ENCODE results near the gene MBOAT2. TPM values are rescaled to one million over a fixed set of nuclear protein-coding genes. Genes with fewer than 3 reads are reported as not detected.
A peak's percentile ranks its signal among the peaks of the same experiment; 100 is the strongest.

The MBOAT2 gene
- total and polyA plus RNA-seq, 4 donors: 9.0 to 72.9 (median 16.8) TPM

DNA sequence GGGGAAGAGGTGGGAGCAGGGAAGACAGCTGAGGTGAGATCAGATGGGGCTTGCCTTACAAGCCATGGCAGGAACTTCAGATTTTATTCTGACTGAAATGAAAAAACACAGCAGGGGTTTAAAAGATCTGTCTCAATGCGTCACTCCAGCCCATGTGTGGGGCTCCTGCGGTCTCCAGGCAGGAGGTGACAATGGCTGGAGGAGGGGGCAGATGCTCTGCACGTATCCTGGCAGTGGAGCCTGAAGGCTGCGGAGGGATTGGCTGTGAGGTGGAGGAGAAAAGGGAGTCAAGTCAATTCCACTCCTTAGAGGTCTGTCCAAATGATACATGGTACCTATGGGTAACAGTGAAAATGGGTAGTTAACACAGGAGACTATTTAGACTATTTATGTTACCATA lies 125.6 kb downstream of the MBOAT2 start:
- Histone ChIP-seq H3K4me1 (ENCODE audit: control insufficient read depth in 5 of 5, insufficient read depth in 5 of 5, low read length in 5 of 5) (no peaks in the 10 kb centered on the region), H3K36me3 (ENCODE audit: control insufficient read depth in 4 of 4, insufficient read depth in 4 of 4, low read length in 4 of 4) (peaks cover 3 to 17% (median 6%) of the 10 kb centered on the region in 4 donors), H3K27me3 (ENCODE audit: control insufficient read depth in 3 of 3, insufficient read depth in 3 of 3, low read length in 2 of 3) (no peaks in the 10 kb centered on the region), H3K9me3 (ENCODE audit: control insufficient read depth in 4 of 4, insufficient read depth in 3 of 4, low read length in 3 of 4) (no peaks in the 10 kb centered on the region), H3K9ac (ENCODE audit: insufficient read depth in 1 of 2, low read length in 2 of 2) (no peak overlapping the region), H3K27ac (ENCODE audit: low read depth in 1 of 2, low read length in 1 of 2) (no peak overlapping the region), H3K4me3 (no peak overlapping the region)
- 95 to 99% methylated on average over 4 of the region's 4 CpGs for WGBS, 2 donors
- ATAC-seq (ENCODE audit: insufficient read depth, low FRiP score) (no peak), DNase-seq (no peak)
- TF ChIP-seq, protein P1, sequence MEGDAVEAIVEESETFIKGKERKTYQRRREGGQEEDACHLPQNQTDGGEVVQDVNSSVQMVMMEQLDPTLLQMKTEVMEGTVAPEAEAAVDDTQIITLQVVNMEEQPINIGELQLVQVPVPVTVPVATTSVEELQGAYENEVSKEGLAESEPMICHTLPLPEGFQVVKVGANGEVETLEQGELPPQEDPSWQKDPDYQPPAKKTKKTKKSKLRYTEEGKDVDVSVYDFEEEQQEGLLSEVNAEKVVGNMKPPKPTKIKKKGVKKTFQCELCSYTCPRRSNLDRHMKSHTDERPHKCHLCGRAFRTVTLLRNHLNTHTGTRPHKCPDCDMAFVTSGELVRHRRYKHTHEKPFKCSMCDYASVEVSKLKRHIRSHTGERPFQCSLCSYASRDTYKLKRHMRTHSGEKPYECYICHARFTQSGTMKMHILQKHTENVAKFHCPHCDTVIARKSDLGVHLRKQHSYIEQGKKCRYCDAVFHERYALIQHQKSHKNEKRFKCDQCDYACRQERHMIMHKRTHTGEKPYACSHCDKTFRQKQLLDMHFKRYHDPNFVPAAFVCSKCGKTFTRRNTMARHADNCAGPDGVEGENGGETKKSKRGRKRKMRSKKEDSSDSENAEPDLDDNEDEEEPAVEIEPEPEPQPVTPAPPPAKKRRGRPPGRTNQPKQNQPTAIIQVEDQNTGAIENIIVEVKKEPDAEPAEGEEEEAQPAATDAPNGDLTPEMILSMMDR (IDR thresholded peaks at IDR 0.05; ENCODE audit: control extremely low read depth, extremely low read depth): no peak

DNA sequence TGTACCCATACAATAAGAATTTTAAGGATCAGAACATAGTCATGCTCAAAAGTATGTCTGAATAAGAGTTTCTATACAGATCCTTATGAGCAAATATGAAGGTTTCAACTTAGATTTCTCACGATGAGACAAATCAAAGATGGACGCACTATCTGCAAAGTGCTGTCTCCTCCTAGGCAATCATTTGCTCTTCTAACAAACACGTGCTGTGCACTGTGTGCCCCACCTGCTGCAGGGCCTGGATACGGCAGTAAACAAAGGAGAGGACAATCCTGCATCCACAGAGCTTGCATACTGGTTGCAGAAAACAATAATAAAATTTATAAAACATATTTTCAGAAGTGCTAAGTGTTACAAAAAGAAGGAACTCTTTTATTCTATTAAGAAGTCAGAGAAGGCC lies 126.2 kb downstream of the MBOAT2 start:
- Histone ChIP-seq H3K27me3 (ENCODE audit: control insufficient read depth in 3 of 3, insufficient read depth in 3 of 3, low read length in 2 of 3) (no peaks in the 10 kb centered on the region), H3K9me3 (ENCODE audit: control insufficient read depth in 4 of 4, insufficient read depth in 3 of 4, low read length in 3 of 4) (no peaks in the 10 kb centered on the region), H3K36me3 (ENCODE audit: control insufficient read depth in 4 of 4, insufficient read depth in 4 of 4, low read length in 4 of 4) (peaks cover 3 to 17% (median 6%) of the 10 kb centered on the region in 4 donors), H3K27ac (ENCODE audit: low read depth in 1 of 2, low read length in 1 of 2) (no peak overlapping the region), H3K9ac (ENCODE audit: insufficient read depth in 1 of 2, low read length in 2 of 2) (no peak overlapping the region), H3K4me3 (no peak overlapping the region), H3K4me1 (ENCODE audit: control insufficient read depth in 5 of 5, insufficient read depth in 5 of 5, low read length in 5 of 5) (no peaks in the 10 kb centered on the region)
- ATAC-seq (ENCODE audit: insufficient read depth, low FRiP score) (no peak), DNase-seq (no peak)
- TF ChIP-seq, protein P1 (IDR thresholded peaks at IDR 0.05; ENCODE audit: control extremely low read depth, extremely low read depth): no peak
- 86 to 93% methylated on average over 4 of the region's 4 CpGs for WGBS, 2 donors

DNA sequence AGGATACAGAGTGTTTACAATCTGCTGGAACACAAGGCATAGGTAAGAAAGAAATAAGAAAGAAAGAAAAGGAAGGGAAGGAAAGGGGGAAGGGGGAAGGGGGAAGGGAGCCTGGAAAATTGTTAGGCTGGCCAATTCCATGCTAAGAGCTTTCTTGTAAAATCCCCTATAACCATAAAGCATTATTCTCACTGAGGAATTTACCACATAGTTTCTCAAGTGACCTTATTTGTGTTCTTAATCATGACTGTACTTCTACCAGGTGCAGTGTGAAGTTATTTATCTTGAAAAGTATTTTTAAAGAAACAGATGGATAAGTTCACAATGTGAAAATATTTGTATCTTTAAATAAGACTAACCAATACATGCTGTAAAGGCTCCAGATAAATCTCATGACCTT lies 126.9 kb downstream of the MBOAT2 start:
- Histone ChIP-seq H3K9me3 (ENCODE audit: control insufficient read depth in 4 of 4, insufficient read depth in 3 of 4, low read length in 3 of 4) (no peaks in the 10 kb centered on the region), H3K4me1 (ENCODE audit: control insufficient read depth in 5 of 5, insufficient read depth in 5 of 5, low read length in 5 of 5) (no peaks in the 10 kb centered on the region), H3K4me3 (no peak overlapping the region), H3K27me3 (ENCODE audit: control insufficient read depth in 3 of 3, insufficient read depth in 3 of 3, low read length in 2 of 3) (no peaks in the 10 kb centered on the region), H3K27ac (ENCODE audit: low read depth in 1 of 2, low read length in 1 of 2) (no peak overlapping the region), H3K36me3 (ENCODE audit: control insufficient read depth in 4 of 4, insufficient read depth in 4 of 4, low read length in 4 of 4) (peaks cover 5 to 20% (median 6%) of the 10 kb centered on the region in 4 donors), H3K9ac (ENCODE audit: insufficient read depth in 1 of 2, low read length in 2 of 2) (no peak overlapping the region)
- ATAC-seq (ENCODE audit: insufficient read depth, low FRiP score): no peak
- no peak for DNase-seq
- TF ChIP-seq, protein P1 (IDR thresholded peaks at IDR 0.05; ENCODE audit: control extremely low read depth, extremely low read depth): no peak

DNA sequence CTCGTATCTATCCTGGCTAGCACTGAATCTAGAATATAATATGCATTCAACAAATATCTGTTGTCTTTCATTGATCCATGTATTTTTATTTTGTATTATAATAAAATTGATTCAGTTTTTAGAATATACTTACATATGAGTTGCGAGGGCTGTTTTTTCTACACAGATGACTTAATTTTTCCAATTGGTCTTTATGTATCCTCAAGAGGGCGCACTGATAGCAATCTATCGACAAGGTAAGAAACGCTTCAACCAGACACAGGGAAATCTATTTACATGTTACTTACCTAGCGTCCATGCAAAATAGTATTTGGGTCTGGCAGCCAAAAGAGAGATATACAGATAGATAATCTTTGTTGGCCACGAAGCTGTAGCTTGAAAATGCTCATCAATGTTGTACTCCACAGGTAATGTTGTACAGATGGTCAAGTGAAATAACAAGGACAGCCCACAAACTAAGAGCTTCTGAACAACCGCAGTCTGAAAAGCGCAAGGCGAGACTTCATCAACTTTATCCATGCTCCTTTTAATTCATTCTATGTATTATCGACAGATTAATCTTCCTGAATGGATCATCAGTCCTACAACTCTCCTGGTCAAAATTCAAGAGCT lies 130.6 kb downstream of the MBOAT2 start:
- H3K36me3 ChIP-seq (ENCODE audit: control insufficient read depth in 4 of 4, insufficient read depth in 4 of 4, low read length in 4 of 4): peaks cover 3 to 15% (median 5%) of the 10 kb centered on the region in 4 donors
- TF ChIP-seq, protein P1 (IDR thresholded peaks at IDR 0.05; ENCODE audit: control extremely low read depth, extremely low read depth): peak; percentile 25
- H3K4me1 ChIP-seq (ENCODE audit: control insufficient read depth in 5 of 5, insufficient read depth in 5 of 5, low read length in 5 of 5): no peaks in the 10 kb centered on the region
- no peak for ATAC-seq (ENCODE audit: insufficient read depth, low FRiP score)
- no peaks in the 10 kb centered on the region for H3K9me3 ChIP-seq (ENCODE audit: control insufficient read depth in 4 of 4, insufficient read depth in 3 of 4, low read length in 3 of 4)
- H3K27me3 ChIP-seq (ENCODE audit: control insufficient read depth in 3 of 3, insufficient read depth in 3 of 3, low read length in 2 of 3): no peaks in the 10 kb centered on the region
- no peak overlapping the region for H3K4me3 ChIP-seq
- WGBS, 2 donors: 52 to 56% methylated on average over 11 of the region's 11 CpGs
- no peak overlapping the region for H3K9ac ChIP-seq (ENCODE audit: insufficient read depth in 1 of 2, low read length in 2 of 2)
- DNase-seq: peak in 2 of 3 donors; percentile 55 to 71
- H3K27ac ChIP-seq (ENCODE audit: low read depth in 1 of 2, low read length in 1 of 2): no peak overlapping the region

Data from lung (tissue), 12 donors.